A204.1 (cell line): ENCODE data around the gene NKAIN2.
"Not testable (repeated sequence)": the region's sequence is repeated elsewhere in the genome, so short reads cannot be mapped to it uniquely, and the experiment has no call there.

Source experiments
- FAIRE-seq: peaks from 2 replicates; lab custom pipeline; 2012; peaks lifted over from hg19 to GRCh38; lab: Jason Lieb, UNC

The NKAIN2 gene

DNA sequence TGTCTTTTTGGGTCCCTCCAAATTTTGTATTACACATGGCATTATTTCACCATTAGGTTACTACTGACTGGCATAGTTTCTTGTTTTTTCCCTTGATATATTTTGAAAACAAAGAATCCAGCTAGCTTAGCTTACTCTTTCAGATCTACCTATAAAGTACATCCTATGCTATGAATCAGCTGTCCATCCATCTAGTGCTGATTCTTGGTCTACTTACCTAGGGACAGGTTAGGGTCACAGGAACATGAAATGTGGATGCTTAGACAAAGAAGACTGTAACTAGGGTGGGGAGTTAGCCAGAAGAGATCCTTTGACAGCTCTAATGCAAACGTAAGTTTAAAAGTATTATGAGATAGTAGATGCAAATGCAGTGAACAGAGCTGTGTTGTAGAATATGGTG lies 91.7 kb downstream of the NKAIN2 start:
- FAIRE-seq: no peak

DNA sequence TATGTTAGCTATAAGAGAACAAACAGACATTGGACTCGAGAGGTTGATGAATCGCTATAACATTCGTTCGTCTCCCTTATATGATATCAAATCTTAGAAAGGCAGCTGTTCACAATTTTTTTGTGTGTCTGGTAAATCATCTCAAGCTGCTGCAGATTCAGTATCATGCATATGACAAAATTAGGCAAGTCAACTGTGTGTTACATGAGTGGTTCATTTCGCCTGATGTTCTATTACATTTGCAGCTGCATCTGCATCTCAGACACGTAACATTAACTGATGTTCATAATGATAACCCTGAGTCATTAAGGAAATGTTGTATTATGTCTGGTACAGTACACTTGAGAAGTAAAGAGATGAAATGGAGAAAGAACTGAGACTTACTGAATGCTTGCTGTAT lies 92.1 kb downstream of the NKAIN2 start:
- no peak for FAIRE-seq

GRCh38 chr6:123896869-123897268 lies 93.2 kb downstream of the NKAIN2 start:
- no peak for FAIRE-seq

- no peak for FAIRE-seq
Measured at GRCh38 chr6:123897965-123898364, 94.3 kb downstream of the NKAIN2 start.

DNA sequence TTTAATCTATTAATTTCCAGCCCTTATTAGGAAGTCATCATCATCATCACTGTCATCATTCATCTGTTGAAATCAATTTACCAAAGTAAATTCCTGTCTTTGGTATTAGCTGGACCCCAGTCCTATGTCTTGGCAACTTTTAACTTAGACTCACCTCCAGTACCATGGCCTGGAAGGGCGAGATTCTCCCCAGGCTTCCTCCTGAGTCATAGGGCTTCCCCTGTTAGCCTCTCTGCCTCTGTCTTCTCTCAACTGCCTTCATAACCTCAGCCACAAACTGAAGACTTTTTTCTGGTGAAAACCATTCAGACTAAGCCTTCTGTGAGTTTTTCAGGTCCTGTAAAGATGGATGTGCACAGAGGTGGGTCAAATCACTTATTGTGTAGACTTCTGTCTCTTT lies 95.0 kb downstream of the NKAIN2 start:
- no peak for FAIRE-seq

GRCh38 chr6:123899745-123900144 lies 96.1 kb downstream of the NKAIN2 start:
- FAIRE-seq: no peak

GRCh38 chr6:123901436-123901835 lies 97.8 kb downstream of the NKAIN2 start:
- FAIRE-seq: no peak

GRCh38 chr6:123902738-123903313 lies 99.2 kb downstream of the NKAIN2 start:
- no peak for FAIRE-seq

DNA sequence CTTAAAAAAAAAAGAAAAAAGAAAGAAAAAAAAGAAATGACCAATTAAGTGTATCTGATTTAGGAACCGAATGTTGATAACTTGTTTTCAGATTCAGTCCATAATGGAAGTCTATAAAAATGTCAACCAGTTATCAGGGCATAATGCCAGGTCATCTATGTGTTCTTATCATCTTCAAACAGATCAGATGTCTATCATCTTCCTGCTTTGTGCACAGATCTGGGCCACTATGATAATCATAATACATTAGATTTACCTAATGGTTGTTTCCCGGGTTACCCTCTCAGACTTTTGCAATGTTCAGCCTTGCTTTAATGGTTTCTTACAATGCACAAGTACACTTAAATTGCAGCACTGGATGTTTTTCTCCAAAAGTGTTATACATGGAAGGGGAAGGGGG lies 100.6 kb downstream of the NKAIN2 start:
- no peak for FAIRE-seq

DNA sequence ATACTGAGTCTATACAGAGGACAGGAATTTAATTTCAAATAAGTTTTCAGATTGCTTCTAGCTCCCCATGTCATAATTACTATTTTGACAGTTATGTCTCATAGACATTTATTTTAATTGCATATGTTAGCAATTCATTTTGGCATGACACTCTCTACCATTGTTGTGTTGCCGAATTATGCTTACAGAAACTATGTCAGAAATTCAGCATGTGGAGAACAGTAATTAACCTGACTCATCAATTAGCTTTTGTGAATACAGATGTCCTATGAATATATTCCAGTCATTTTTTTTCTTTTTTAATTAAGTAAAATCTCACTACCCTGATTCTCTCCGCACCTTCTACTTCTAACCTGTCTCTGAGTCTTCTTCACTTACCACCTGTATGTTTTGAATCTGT lies 105.1 kb downstream of the NKAIN2 start:
- no peak for FAIRE-seq

DNA sequence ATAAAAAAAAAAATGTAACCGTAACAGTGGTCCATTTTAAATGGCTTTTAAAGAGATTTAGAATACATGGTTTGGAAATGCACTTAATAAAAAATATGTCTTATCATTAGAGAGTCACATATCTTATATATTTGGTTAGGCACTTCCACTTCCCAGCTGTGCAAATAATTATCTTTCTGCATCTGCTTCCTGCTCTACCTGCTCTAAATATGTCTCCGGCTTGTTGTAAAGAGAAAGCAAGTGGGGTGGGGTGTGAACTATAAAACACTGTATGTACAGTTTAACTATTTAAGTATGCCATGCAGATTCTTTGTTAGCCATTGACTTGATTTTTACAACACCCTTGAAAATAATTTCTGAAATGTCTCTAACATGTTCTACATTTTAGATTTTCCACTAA lies 106.3 kb downstream of the NKAIN2 start:
- no peak for FAIRE-seq

- FAIRE-seq: no peak
Measured at GRCh38 chr6:123913863-123914262, 110.2 kb downstream of the NKAIN2 start.

DNA sequence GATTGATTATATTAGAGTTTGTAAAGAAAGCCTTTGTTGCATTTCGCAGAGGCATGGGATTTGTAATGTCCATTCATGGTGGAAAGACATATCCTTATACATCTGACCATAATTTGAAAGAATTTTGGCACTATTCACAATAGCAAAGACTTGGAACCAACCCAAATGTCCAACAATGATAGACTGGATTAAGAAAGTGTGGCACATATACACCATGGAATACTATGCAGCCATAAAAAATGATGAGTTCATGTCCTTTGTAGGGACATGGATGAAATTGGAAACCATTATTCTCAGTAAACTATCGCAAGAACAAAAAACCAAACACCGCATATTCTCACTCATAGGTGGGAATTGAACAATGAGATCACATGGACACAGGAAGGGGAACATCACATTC lies 119.7 kb downstream of the NKAIN2 start:
- not testable (repeated sequence) for FAIRE-seq

DNA sequence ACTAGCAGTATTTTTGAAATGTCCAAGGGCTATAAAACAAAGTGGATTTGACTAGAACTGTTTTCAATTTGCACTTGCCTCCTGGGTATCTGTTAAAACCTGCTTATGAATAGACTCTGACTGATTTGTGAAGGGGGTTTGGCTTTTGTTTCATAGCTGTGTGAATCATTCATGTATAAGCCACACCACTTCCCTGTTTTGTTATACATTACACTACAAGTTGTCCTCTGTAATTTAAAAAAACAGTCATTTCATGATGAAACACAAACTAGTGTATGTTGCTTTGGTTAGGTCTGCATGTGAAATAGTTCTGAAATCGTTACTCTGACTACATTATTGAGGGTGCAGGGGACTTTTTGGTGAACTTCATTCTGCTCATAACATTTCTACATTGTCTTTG lies 121.7 kb downstream of the NKAIN2 start:
- no peak for FAIRE-seq

DNA sequence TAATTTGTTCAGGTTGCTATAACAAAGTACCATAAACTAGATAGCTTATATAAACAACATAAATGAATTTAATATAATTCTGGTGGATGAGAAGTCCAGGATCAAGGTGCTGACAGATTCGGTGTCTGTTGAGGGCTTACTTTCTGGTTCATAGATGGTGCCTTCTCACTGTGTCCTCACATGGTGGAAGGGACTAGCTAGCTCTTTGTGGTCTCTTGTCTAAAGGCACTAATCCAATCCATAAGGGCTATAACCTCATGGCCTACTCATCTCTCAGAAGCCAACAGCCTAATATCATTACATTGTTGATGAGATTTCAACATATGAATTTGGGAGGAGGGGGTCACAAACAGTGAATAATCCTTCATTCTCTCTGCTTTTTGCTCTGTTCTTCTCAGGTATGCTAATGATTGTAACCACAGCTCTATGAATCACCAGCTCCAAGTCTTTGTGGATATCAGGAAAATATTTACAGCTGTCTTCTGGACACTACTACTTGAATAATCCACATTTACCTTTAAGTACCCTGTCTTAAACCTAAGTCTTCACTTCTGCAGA lies 122.3 kb downstream of the NKAIN2 start:
- no peak for FAIRE-seq

DNA sequence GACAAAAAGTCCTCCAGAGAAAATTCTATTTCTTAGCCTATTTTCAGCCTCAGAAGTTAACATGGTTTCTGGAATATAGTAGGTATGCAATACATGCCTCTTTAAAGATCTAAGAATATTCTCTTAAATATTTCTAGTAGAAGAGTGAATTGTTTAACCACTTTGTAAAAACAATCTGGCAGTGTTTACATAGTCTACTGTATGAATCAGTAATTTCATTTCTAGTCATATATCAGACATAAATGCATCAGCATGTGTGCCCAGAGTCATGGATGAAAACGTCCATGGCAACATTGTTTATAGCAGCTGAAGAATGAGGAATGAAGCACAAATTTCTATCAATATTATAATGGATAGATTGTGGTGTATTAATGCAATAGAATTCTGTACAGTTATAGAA lies 124.9 kb downstream of the NKAIN2 start:
- no peak for FAIRE-seq

DNA sequence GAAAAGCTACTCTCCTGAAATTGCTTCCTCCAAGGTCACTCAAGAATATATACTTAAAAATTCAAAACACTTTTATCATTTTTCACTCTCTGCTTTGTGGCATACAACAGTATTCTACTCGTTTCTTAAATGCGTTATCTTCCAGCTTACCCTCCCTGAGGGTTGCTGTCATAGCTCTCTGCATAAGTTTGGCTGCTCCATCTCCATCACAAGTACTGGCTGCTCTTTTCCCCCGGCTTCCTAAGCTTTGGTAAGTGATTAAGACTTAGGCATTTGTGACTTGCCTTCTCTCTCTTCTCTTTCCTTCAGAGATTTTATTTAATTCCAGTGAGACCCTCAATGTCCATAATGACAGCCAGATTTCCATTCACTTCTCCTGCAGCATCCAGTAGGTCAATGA lies 128.3 kb downstream of the NKAIN2 start:
- no peak for FAIRE-seq

DNA sequence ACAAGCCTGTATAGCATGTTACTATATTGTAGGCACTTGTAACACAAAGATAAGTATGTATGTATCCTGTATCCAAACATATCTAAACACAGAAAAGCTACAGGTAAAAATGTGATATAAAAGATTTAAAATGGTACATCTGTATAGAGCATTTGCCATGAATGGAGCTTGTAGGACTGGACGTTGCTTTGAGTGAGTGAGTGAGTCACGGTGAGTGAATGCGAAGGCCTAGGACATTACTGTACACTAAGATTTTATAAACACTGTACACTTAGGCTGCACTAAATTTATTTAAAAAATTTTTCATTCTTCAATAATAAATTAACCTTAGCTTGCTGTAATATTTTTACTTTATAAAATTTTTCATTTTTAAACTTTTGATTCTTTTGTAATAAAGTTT lies 136.9 kb downstream of the NKAIN2 start:
- no peak for FAIRE-seq

- no peak for FAIRE-seq
Measured at GRCh38 chr6:123941855-123942254, 138.2 kb downstream of the NKAIN2 start.

DNA sequence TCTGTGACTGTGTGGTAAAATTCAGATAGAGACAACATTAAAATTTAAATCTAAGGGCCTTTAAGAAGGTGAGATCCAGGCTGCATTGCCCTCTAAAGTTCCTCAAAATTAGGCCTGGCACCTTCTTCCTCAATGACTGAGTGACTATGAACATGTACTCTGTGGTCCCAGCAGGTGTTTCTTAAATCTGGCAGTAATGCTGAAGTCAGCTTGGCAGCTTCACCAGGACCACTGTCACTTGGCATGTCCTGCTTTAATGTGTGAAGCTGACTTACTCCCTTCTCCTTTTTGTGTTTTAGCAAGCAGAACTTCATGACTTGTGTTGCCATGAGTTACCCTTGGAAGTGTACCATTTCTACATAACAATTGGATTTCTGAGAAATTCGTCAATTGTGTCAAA lies 141.7 kb downstream of the NKAIN2 start:
- FAIRE-seq: no peak

DNA sequence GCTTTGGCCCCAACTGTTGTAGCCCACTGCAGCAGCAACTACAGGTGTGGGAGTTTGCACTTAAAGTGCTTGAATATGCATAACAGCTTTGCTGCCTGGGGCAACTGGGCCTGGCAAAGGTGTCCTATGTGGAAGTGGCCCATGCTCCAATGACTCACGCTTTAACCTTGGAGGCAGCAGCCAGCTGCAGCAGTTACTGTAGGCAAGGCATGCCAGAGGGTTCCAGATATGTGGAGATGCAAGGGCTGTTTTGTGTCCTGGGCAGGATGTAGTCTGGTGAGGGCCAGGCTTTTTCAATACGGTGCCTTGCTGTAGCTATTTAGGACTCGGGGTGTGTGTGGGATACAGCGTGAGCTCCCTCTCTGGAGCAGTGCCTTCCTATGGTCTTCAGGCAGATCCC lies 150.3 kb downstream of the NKAIN2 start:
- FAIRE-seq: no peak

- FAIRE-seq: no peak
Measured at GRCh38 chr6:123956492-123957139, 153.0 kb downstream of the NKAIN2 start.

- FAIRE-seq: no peak
Measured at GRCh38 chr6:123962508-123962907, 158.8 kb downstream of the NKAIN2 start.

- no peak for FAIRE-seq
Measured at GRCh38 chr6:123965894-123966293, 162.2 kb downstream of the NKAIN2 start.
